Fibroblast of villous mesenchyme (primary cell): ENCODE data around the gene KCNQ1. TPM values are rescaled to one million over a fixed set of nuclear protein-coding genes. Genes with fewer than 3 reads are reported as not detected.

Experiments
- DNase-seq: peaks from one replicate; pipeline ENCODE4 v3.0.0-alpha.2; 2010; ENCODE audit warnings: low read depth
- H3K4me3 ChIP-seq: 2 replicates; pipeline ENCODE4 v1.5.1; 2011; ENCODE audit warnings: low read depth, mild to moderate bottlenecking, low read length
- total RNA-seq: library from RNA; depleted of rRNA; stranded (reverse); fragments of >200 nt; gene quantifications from 2 replicates; pipeline ENCODE4 v1.2.3, GENCODE V29; 2012
- TF ChIP-seq, protein P1 (sequence below): IDR thresholded peaks from 2 replicates; pipeline ENCODE4 v1.5.1; 2012; ENCODE audit warnings: low read depth, mild to moderate bottlenecking, low read length; ENCODE audit not compliant: insufficient read depth

KCNQ1 gene
- total RNA-seq, 1 donor, result not detected

DNA sequence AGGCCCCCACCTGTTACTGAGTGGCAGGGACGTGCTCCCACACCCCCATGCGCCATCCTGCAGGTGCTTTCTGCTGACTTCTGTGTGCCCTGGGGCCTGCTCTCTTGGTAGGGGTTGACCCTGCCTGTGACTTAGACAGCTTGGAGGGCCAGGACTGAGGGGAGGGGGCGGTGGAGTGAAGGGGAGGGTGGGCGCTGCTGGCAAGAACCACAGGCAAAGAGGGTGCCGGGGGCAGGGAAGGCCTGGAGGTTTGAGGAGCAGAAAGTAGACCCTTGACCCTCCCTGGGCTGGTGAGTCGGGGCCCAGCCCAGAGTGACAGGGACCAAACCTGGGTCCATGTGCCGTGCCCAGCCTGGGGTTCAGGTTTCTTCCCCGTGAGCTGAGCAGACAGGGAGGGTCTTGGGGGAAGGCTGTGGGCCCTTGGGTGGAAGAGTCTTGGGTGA, 17.8 kb downstream of the KCNQ1 start:
- DNase-seq, result no peak
- H3K4me3 ChIP-seq, result no peak overlapping the region
- TF ChIP-seq, protein P1, sequence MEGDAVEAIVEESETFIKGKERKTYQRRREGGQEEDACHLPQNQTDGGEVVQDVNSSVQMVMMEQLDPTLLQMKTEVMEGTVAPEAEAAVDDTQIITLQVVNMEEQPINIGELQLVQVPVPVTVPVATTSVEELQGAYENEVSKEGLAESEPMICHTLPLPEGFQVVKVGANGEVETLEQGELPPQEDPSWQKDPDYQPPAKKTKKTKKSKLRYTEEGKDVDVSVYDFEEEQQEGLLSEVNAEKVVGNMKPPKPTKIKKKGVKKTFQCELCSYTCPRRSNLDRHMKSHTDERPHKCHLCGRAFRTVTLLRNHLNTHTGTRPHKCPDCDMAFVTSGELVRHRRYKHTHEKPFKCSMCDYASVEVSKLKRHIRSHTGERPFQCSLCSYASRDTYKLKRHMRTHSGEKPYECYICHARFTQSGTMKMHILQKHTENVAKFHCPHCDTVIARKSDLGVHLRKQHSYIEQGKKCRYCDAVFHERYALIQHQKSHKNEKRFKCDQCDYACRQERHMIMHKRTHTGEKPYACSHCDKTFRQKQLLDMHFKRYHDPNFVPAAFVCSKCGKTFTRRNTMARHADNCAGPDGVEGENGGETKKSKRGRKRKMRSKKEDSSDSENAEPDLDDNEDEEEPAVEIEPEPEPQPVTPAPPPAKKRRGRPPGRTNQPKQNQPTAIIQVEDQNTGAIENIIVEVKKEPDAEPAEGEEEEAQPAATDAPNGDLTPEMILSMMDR, result no peak

DNA sequence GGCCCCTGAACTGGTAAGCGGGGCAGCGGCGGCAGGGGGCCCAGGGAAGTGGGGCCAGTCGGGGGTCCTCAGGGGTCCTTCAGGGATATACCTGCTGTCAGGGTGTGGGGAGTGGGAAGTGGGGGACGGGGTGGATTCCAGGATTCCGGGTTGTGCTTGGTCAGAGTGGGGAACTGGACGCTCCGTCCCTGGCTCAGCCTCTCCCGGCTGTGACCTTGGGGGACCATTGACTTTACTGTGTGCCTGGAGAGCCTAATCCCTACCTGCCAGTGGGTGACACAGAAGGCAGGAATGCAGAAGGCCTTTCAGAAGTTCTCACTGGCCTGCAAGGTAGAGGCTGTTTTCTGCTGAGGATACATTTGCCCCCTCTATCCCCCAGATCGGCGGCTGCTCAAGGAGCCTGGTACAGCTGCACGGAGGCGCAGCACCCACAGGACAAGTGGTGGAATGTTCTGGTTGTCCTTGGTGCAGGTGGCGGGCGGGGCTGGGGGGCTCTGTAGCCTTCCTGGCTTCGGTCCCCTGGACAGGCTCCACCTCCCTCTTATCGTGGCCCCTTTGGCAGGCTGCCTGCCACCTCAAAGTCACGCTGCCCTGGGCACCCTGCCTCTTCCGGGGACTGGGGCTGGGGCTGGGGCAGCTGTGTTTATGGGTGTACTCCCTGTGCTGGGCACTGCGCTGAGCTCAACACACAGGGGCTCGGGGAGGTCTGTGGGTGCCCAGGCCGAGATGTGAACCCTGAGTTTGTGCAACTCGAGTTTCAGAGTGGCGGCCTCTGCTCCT, 18.4 kb downstream of the KCNQ1 start:
- DNase-seq, result no peak
- TF ChIP-seq, protein P1, result no peak
- H3K4me3 ChIP-seq, result no peak overlapping the region

DNA sequence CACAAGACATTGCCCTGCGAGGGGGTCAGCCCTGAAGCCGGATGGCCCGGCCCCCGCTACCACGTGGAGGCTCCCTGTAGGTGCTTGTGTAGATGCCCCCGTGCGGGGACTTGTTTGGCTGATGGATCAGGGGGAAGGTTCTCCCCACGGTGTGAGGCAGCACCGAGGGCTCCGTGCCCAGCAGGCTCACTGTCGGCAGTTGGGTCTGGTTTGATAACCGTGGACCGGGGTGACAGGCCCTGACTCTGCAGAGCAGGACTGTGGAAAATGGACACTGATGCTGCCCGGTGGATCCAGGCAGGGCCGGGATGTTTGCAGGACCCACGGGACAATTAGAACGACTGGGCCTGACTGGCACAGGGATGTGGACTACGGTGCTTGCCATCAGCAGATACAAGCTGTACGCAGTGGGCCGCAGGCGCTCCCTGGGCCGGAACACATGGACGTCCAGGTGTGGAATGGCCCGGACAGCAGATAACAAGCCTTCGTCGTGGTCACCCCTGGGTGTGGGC, 19.0 kb downstream of the KCNQ1 start:
- TF ChIP-seq, protein P1, result no peak
- DNase-seq, result no peak
- no peak overlapping the region for H3K4me3 ChIP-seq

DNA sequence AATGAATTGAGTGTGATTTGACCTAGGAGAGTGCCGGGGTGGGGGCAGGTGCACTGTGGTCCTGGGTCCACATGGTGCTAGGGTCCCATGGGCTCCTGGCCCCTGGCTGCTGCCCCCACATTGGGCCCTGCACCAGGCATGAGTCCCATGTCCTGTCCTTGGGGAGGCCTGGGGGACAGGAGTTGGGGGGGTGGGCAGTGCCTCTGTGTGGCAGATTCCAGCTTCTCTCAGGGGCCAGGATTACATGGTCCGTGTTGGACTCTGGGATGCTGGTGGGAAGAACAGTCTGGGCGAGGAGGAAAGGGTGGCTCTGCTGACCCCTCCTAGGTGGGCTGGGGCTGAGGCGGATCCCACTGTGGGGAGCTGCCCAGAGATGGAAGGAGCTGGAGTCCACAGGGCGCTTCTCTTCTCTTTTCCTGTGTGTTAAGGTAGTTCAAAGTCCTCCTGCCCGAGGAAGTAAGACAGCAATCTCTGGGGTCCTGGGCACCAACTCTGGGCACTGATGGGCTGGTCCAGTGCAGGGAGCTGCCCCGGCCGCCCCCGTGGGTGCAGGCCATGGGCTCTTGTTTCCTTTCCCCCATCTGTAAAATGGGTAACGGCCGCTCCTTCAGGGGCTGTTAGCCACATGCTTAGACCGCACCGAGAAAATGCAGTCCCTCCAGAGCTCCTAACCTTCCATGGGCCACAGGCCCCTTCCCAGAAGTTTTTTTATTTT, 19.8 kb downstream of the KCNQ1 start:
- no peak overlapping the region for H3K4me3 ChIP-seq
- TF ChIP-seq, protein P1, result no peak
- DNase-seq, result no peak

DNA sequence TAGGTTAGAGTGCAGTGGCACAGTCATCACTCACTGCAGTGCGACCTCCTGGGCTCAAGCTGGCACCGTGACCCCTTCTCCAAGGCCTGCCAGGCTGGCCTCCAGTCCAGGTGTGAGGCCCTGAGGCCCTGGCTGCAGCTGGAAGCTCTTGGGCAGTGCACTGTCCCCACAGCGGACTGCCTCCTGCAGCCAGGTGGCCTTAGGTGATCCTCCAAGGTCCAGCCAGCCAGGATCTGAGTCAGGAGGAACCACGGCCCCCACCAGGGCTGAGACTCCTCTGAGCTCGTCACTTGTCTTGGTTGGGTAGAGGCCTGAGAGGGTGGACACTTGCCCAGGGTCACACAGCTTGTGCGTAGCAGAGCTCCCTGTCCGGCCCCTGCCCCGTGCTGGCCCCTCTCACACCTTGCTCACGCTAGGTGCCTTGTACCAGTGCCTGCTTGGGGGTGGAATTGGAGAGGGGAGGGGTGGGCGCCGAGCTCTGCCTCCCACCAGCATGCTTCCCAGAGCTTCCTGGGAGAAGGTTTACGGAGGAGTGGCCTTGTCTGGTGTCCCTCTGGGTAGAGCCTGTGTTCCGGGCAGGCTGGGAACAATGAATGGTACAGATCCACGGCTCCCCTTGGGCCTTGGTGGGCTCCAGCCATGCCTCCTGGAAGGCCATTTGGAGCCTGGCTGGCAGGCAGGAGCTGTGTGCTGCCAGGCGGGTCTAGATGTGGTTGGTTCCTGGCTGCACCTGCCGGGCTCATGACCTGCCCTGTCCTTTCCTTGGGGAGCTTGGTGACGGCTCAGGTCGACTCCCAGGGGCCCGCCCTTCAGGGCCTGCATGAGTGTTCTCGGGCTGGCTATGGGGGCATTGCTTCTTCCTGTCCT, 20.6 kb downstream of the KCNQ1 start:
- no peak for DNase-seq
- H3K4me3 ChIP-seq, result no peak overlapping the region
- TF ChIP-seq, protein P1, result no peak

DNA sequence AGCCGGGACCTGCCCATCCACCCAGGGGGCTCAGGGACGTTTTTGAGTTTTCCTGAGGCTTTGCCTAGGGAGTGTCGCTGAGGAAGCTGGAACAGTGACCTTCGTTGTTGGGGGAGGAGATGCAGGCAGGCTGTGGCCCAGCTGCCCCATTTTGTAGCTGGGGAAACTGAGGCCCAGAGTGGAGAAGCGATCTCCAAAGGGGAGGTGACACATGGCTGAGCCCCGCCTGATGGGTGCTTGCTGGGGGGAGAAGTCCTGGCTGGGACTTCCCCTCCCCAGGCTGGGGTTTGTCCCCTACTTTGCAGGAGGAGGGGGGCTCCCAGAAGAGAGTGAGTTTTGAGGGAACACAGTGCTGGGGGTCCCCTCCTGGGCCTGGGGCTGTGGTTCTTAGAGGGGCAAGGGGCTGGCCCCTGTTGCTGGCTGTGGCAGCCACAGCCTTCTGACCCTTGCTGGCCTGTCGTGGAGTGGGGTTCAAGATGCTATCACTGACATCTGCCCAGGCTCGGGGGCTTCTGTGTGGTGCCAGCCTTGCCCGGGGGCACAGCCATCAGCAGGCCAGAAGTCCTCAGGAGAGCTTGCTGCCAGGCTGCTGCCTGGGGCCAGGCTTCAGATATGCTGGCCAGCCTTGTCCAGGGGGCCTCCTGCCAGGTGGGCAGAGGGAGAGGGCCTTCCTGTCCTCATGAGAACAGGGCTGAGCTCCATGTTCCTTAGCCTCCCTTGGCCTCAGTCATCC, 21.4 kb downstream of the KCNQ1 start:
- no peak overlapping the region for H3K4me3 ChIP-seq
- TF ChIP-seq, protein P1, result no peak
- DNase-seq, result no peak
